IMR-90 (cell line): ENCODE data around the gene ATPAF2. TPM values are rescaled to one million over a fixed set of nuclear protein-coding genes. Genes with fewer than 3 reads are reported as not detected.

Experiments used
- ATAC-seq: fragments of 200-7000 bp; cut with Tn5 transposase; 2 replicates; pipeline ENCODE4 v1.9.1; 2020; ENCODE audit warnings: low read depth, mild to moderate bottlenecking, moderate library complexity
- BruUV-seq: library from RNA; stranded (reverse); fragments of 400-500 nt; replicated peaks from 2 replicates; lab custom pipeline; 2021; lab: Mats Ljungman, UMichigan
- CTCF ChIA-PET: fragments of 300-600 bp; formaldehyde crosslinking; extraction: SDS; loops from one replicate; lab custom pipeline; 2021; ENCODE audit warnings: antibody characterized with exemption; lab: Yijun Ruan, JAX
- POLR2A ChIA-PET: fragments of 300-600 bp; sonication (Branson Sonifier 250); formaldehyde crosslinking; loops from one replicate; lab custom pipeline; 2022; ENCODE audit warnings: antibody characterized with exemption; ENCODE audit not compliant: unreplicated experiment; lab: Charles Lee
- DNase-seq: peaks from one replicate; pipeline ENCODE4 v3.0.0; 2013
- H2AFZ ChIP-seq: replicated peaks from 2 replicates; pipeline ENCODE3; 2013; ENCODE audit warnings: low read length, mild to moderate bottlenecking; ENCODE audit not compliant: poor library complexity
- H2AK5ac ChIP-seq: 2 replicates; pipeline ENCODE4 v1.6.1; 2013; ENCODE audit warnings: low read depth, low read length, inconsistent platforms
- H2AK9ac ChIP-seq: replicated peaks from 2 replicates; pipeline ENCODE3; 2013; ENCODE audit warnings: mild to moderate bottlenecking, low read depth, low read length, moderate library complexity; ENCODE audit not compliant: poor library complexity
- H2BK120ac ChIP-seq: 2 replicates; pipeline ENCODE4 v1.6.1; 2013; ENCODE audit warnings: low read depth, low read length, inconsistent platforms
- H2BK15ac ChIP-seq: 3 replicates; pipeline ENCODE4 v1.6.1; 2013; ENCODE audit warnings: low read depth, low read length, inconsistent platforms
- H2BK20ac ChIP-seq: 2 replicates; pipeline ENCODE4 v1.6.1; 2013; ENCODE audit warnings: low read depth, mild to moderate bottlenecking, inconsistent platforms, low read length, moderate library complexity
- H2BK5ac ChIP-seq: 2 replicates; pipeline ENCODE4 v1.6.1; 2013; ENCODE audit warnings: mild to moderate bottlenecking, low read depth, low read length, inconsistent platforms; ENCODE audit not compliant: poor library complexity, severe bottlenecking
- H3K14ac ChIP-seq: replicated peaks from 2 replicates; pipeline ENCODE4 v1.6.1; 2013; ENCODE audit warnings: low read depth, low read length, inconsistent platforms
- H3K18ac ChIP-seq: 2 replicates; pipeline ENCODE4 v1.6.1; 2013; ENCODE audit warnings: low read depth, low read length, control low read depth
- H3K23ac ChIP-seq: 2 replicates; pipeline ENCODE4 v1.6.1; 2013; ENCODE audit warnings: low read depth, low read length, inconsistent platforms
- H3K27ac ChIP-seq: 2 replicates; pipeline ENCODE4 v1.5.1; 2013; ENCODE audit warnings: mild to moderate bottlenecking, control low read depth, low read length; ENCODE audit not compliant: insufficient read depth
- H3K27me3 ChIP-seq: 2 replicates; pipeline ENCODE4 v1.6.1; 2013; ENCODE audit warnings: low read length; ENCODE audit not compliant: control insufficient read depth, insufficient read depth
- H3K36me3 ChIP-seq: 2 replicates; pipeline ENCODE4 v1.6.1; 2013; ENCODE audit warnings: low read length, mixed read lengths; ENCODE audit not compliant: control insufficient read depth, insufficient read depth
- H3K4ac ChIP-seq: 2 replicates; pipeline ENCODE4 v1.6.1; 2013; ENCODE audit warnings: low read depth, low read length, inconsistent platforms
- H3K4me1 ChIP-seq: 2 replicates; pipeline ENCODE4 v1.6.1; 2013; ENCODE audit warnings: low read length, mixed read lengths; ENCODE audit not compliant: control insufficient read depth, insufficient read depth
- H3K4me2 ChIP-seq: 2 replicates; pipeline ENCODE4 v1.6.1; 2013; ENCODE audit warnings: low read depth, mild to moderate bottlenecking, control low read depth, low read length, moderate library complexity
- H3K4me3 ChIP-seq: 2 replicates; pipeline ENCODE4 v1.5.1; 2013; ENCODE audit warnings: low read depth, mild to moderate bottlenecking, control low read depth, low read length, moderate library complexity; ENCODE audit not compliant: insufficient read depth
- H3K56ac ChIP-seq: 2 replicates; pipeline ENCODE4 v1.6.1; 2013; ENCODE audit warnings: low read length, inconsistent platforms; ENCODE audit not compliant: insufficient read depth; ENCODE audit errors: extremely low read depth
- H3K79me1 ChIP-seq, 2 experiments: 2 replicates each; pipeline ENCODE4 v1.6.1; 2013; ENCODE audit warnings: low read length in 2 of 2, inconsistent platforms in 1 of 2, low read depth in 1 of 2
- H3K9ac ChIP-seq: 2 replicates; pipeline ENCODE4 v1.6.1; 2013; ENCODE audit warnings: low read depth, low read length, control low read depth
- H3K9me1 ChIP-seq: 2 replicates; pipeline ENCODE4 v1.6.1; 2013; ENCODE audit warnings: low read length, inconsistent platforms; ENCODE audit not compliant: insufficient read depth
- H3K9me3 ChIP-seq: 2 replicates; pipeline ENCODE4 v1.6.1; 2013; ENCODE audit warnings: low read length; ENCODE audit not compliant: control insufficient read depth, insufficient read depth
- H4K20me1 ChIP-seq: 2 replicates; pipeline ENCODE4 v1.6.1; 2013; ENCODE audit warnings: low read length, inconsistent platforms; ENCODE audit not compliant: insufficient read depth
- H4K5ac ChIP-seq: 2 replicates; pipeline ENCODE4 v1.6.1; 2013; ENCODE audit warnings: mild to moderate bottlenecking, low read depth, low read length, control low read depth
- H4K8ac ChIP-seq, 2 experiments: 2 replicates each; pipeline ENCODE4 v1.6.1; 2013; ENCODE audit warnings: low read depth in 2 of 2, low read length in 2 of 2, control low read depth in 1 of 2, inconsistent platforms in 1 of 2
- H4K91ac ChIP-seq: 2 replicates; pipeline ENCODE4 v1.6.1; 2013; ENCODE audit warnings: low read depth, low read length, inconsistent platforms; ENCODE audit not compliant: insufficient read depth
- RAD21 ChIP-seq: IDR thresholded peaks from 2 replicates; pipeline ENCODE4 v1.6.1; 2012; ENCODE audit warnings: low read length, improper control_type of control experiment
- WGBS, 2 experiments: methylation state at CpG; one replicate each; pipeline versions ENCODE4 v1.1.5 to v1.1.7; 2013; ENCODE audit warnings: missing lambda C conversion rate in 2 of 2; ENCODE audit not compliant: insufficient read length in 1 of 2; ENCODE audit errors: extremely low coverage in 2 of 2; 5-methylcytosine and 5-hydroxymethylcytosine counted together
- dilution Hi-C: fragments of 300-500 bp; cut with HindIII; formaldehyde crosslinking; loops from one replicate; pipeline ENCODE4 v1.14.3; 2018; ENCODE audit warnings: low sequenced_read_pairs; ENCODE audit not compliant: unreplicated experiment
- in situ Hi-C: fragments of 300-500 bp; cut with MboI; formaldehyde crosslinking; loops from 3 replicates; pipeline ENCODE4 v1.14.3; 2019; ENCODE audit warnings: low sequenced_read_pairs, inconsistent platforms, mixed read lengths
- intact Hi-C: fragments of 100-400 bp; cut with micrococcal nuclease; formaldehyde crosslinking; loops from 2 replicates; pipeline ENCODE4 v1.10.0; 2022
- polyA plus RNA-seq, 3 experiments: library from polyadenylated mRNA; depleted of rRNA; stranded (reverse); fragments of >200 nt; gene quantifications; 2 replicates each; pipeline ENCODE4 v1.2.3, GENCODE V29; 2012; ENCODE audit warnings: low replicate concordance in 1 of 3
- total RNA-seq: library from RNA; depleted of rRNA; stranded (reverse); fragments of >200 nt; gene quantifications from 2 replicates; pipeline ENCODE4 v1.2.3, GENCODE V29; 2012
- TF ChIP-seq, protein P1 (sequence below): fragments of 150-350 bp; IDR thresholded peaks from 2 replicates; pipeline ENCODE4 v1.6.1; 2017; ENCODE audit warnings: mild to moderate bottlenecking, antibody characterized with exemption, low read length, low read depth

Gene ATPAF2
- total and polyA plus RNA-seq, 2 of the 4 experiments (the other 2 are of a cell fraction) = 19.5 to 27.6 TPM

DNA sequence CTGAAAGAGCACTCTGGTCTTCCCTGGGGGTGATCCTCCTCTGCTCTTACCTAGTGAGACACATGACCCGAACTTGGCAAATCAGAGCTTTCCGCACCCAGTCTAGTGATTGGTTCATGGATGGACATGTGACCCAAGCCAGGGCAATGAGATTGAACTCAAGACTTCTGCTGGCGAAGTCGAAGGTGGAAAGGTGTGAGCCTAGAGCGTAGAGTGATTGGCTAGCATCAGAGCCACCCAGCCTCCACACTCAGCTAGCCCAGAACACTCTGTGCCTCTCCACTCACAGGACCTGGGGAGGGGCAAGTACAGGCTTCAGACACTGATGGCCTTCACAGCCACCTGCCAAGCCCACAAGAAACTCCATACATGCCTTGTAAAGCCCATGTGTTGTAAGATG is 17.6 kb downstream of the ATPAF2 start:
- BruUV-seq = no TSS peak
- ChIA-PET POLR2A (no interaction called here), CTCF (no interaction called here)
- Histone ChIP-seq H3K4me2 (no peak overlapping the region), H2AK9ac (no peak overlapping the region), H3K56ac (no peak overlapping the region), H3K18ac (no peak overlapping the region), H3K27ac (no peak overlapping the region), H3K14ac (no peak overlapping the region), H2BK20ac (no peak overlapping the region), H2BK15ac (no peak overlapping the region), H3K79me1 (peaks cover 0 to 16% of the 10 kb centered on the region in 2 experiments; a peak in 1 of 4 replicates), H3K9me3 (no peaks in the 10 kb centered on the region), H3K36me3 (peaks cover 10% of the 10 kb centered on the region), H4K20me1 (no peaks in the 10 kb centered on the region; the same call in 1 of the 2 replicates), H3K4me1 (peaks cover 6% of the 10 kb centered on the region; the same call in 1 of the 2 replicates), H4K91ac (no peak overlapping the region), H3K23ac (no peak overlapping the region), H4K5ac (no peak overlapping the region), H2BK5ac (no peak overlapping the region), H2AFZ (no peak overlapping the region), H3K9ac (no peak overlapping the region), H3K4me3 (no peak overlapping the region), H2AK5ac (no peak overlapping the region), H3K27me3 (no peaks in the 10 kb centered on the region), H2BK120ac (no peak overlapping the region), H4K8ac (no peak overlapping the region), H3K4ac (no peak overlapping the region), H3K9me1 (peaks cover 19% of the 10 kb centered on the region; the same call in 1 of the 2 replicates)
- TF ChIP-seq RAD21 = no peak
- TF ChIP-seq, protein P1, sequence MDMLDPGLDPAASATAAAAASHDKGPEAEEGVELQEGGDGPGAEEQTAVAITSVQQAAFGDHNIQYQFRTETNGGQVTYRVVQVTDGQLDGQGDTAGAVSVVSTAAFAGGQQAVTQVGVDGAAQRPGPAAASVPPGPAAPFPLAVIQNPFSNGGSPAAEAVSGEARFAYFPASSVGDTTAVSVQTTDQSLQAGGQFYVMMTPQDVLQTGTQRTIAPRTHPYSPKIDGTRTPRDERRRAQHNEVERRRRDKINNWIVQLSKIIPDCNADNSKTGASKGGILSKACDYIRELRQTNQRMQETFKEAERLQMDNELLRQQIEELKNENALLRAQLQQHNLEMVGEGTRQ = peak; percentile 57; the same call in 1 of the 2 replicates
- WGBS, 2 experiments = 92% methylated on average over 2 of the region's 5 CpGs; no CpG with 5 or more reads in 1 of the 2 experiments
- in situ Hi-C loops = no loop called here
- no peak for ATAC-seq
- intact Hi-C loops = no loop called here
- dilution Hi-C loops = no loop called here
- no peak for DNase-seq
